ENCODE data around the gene MAP4K4.

The MAP4K4 gene

DNA sequence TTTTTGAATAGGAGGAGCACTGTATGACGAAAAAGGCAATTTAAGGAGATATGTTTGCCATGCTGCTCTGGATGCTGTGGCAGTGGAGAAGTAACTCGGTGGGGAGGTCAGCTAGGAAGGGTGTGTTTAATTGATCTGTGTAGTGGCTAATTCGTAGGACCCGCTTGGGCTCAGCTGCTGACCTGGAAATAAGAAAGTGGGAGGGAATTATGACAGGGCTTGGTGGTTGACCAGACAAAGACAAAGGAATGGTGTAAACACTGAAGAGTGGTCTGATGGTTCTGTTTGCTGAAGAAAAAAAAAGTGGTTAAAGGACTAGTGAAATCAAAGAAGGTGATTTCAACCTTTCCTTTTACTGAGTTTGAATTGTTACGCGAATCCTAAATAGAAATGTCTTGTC lies 146.0 kb downstream of the MAP4K4 start:
- ATAC-seq (replicated peaks; ENCODE audit: extremely low read depth, poor library complexity, severe bottlenecking) (no peak), DNase-seq (ENCODE audit: low spot score in 2 of 2) (no peak)
- H3K4me1 Mint-ChIP-seq, result peaks cover 34% of the 10 kb centered on the region
- no peaks in the 10 kb centered on the region for H3K9me3 Mint-ChIP-seq
- no peaks in the 10 kb centered on the region for H3K27me3 Mint-ChIP-seq
- H3K4me3 Mint-ChIP-seq, result no peak overlapping the region
- peaks cover 61% of the 10 kb centered on the region for H3K36me3 Mint-ChIP-seq (ENCODE audit: insufficient read depth)
- H3K27ac Mint-ChIP-seq (ENCODE audit: low read depth), result peak overlapping the region; percentile 12

DNA sequence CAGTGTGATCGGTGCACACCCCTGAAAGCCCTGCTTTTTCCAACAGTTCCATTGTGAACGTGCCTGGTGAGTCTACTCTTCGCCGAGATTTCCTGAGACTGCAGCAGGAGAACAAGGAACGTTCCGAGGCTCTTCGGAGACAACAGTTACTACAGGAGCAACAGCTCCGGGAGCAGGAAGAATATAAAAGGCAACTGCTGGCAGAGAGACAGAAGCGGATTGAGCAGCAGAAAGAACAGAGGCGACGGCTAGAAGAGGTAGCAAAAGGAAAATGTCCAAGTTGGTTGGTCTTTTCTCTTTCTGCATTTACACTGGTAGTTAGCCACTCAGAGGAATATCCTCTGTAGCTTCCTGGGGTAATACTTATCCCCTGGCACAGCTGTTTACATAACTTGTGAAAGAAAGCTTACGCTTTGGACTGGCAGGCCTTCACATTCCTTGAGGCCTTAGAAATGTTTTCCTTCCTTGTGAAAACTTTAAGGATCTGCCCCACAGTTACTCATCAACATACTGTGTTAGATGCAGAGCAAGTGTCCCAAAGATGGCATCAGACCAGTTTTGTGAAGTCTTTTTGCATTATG lies 146.6 kb downstream of the MAP4K4 start:
- Mint-ChIP-seq H3K36me3 (ENCODE audit: insufficient read depth) (peaks cover 65% of the 10 kb centered on the region), H3K27ac (ENCODE audit: low read depth) (peak overlapping the region; percentile 12), H3K4me3 (no peak overlapping the region), H3K4me1 (peaks cover 39% of the 10 kb centered on the region), H3K27me3 (no peaks in the 10 kb centered on the region), H3K9me3 (no peaks in the 10 kb centered on the region)
- ATAC-seq (replicated peaks; ENCODE audit: extremely low read depth, poor library complexity, severe bottlenecking), result no peak
- no peak for DNase-seq (ENCODE audit: low spot score in 2 of 2)

DNA sequence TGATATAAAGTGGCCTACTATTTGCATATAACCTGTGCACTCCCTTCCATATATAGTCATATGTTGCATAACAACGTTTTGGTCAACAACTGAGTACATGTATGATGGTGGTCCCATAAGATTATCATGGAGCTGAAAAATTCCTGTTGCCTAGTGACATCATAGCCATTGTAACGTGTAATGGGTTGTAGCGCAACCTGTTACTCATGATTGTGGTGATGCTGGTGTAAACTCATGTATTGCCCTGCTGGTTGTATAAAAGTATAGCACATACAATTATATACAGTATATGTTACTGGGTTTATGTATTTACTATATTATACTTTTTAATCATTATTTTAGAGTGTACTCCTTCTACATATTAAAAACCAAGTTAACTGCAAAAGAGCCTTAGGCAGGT lies 149.5 kb downstream of the MAP4K4 start:
- Mint-ChIP-seq H3K27ac (ENCODE audit: low read depth) (no peak overlapping the region), H3K36me3 (ENCODE audit: insufficient read depth) (peaks cover 54% of the 10 kb centered on the region), H3K9me3 (no peaks in the 10 kb centered on the region), H3K27me3 (no peaks in the 10 kb centered on the region), H3K4me3 (no peak overlapping the region), H3K4me1 (peaks cover 39% of the 10 kb centered on the region)
- ATAC-seq (replicated peaks; ENCODE audit: extremely low read depth, poor library complexity, severe bottlenecking) (no peak), DNase-seq (ENCODE audit: low spot score in 2 of 2) (no peak)

DNA sequence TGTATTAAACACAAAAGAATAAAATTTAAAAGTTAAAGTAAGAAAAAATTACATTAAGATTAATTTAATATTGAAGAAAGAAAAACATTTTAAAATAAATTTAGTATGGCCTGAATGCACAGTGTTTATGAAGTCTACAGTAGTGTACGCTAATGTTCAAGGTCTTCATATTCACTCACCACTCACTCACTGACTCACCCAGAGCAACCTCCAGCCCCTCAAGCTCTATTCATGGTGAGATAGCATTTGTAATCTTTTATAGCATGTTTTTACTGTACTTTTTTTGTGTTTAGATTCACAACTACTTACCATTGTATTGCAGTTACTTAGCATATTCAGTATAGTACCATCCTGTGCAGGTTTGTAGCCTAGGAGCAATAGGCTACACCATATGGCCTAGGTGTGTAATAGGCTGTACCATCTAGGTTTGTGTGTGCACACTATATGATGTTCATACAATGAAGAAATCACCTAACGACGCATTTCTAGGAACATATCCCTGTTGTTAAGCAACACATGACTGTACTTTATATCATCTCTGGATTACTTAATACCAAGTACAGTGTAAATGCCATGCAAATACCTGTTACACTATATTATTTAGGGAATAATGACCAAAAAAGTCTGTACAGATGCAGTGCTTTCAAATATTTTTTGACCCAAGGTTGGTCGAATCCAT lies 150.3 kb downstream of the MAP4K4 start:
- ATAC-seq (replicated peaks; ENCODE audit: extremely low read depth, poor library complexity, severe bottlenecking) (no peak), DNase-seq (ENCODE audit: low spot score in 2 of 2) (no peak)
- Mint-ChIP-seq H3K4me3 (no peak overlapping the region), H3K27me3 (no peaks in the 10 kb centered on the region), H3K9me3 (no peaks in the 10 kb centered on the region), H3K27ac (ENCODE audit: low read depth) (no peak overlapping the region), H3K36me3 (ENCODE audit: insufficient read depth) (peaks cover 49% of the 10 kb centered on the region), H3K4me1 (peaks cover 32% of the 10 kb centered on the region)

DNA sequence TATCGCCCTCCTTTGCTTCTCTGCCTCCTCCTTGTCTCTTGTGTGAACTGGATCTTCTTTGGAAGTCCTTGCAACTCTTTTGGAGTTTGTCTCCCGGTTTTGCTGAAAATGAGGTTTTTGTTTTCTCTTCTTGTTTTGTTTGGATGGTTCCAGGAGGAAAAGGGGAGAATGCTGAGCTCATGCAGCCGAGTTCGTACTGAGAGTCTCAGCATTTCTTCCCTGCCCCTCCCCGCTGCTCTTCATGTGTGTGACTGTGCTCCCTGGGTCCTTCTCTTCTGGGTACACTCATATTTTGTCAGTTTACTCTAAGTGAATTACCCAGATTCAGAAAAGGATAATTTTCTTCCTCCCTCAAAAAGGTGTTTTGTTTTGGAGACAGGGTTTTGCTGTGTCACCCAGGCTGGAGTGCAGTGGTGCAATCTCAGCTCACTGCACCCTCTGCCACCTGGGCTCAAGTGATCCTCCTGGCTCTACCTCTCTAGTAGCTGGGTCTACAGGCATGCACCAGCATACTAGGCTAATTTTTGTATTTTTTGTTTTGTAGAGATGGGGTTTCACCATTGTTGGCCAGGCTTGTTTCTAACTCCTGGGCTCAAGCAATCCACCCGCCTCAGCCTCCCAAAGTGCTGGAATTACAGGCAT lies 151.4 kb downstream of the MAP4K4 start:
- DNase-seq (ENCODE audit: low spot score in 2 of 2) (no peak), ATAC-seq (replicated peaks; ENCODE audit: extremely low read depth, poor library complexity, severe bottlenecking) (no peak)
- H3K27me3 Mint-ChIP-seq, result no peaks in the 10 kb centered on the region
- peaks cover 51% of the 10 kb centered on the region for H3K36me3 Mint-ChIP-seq (ENCODE audit: insufficient read depth)
- H3K27ac Mint-ChIP-seq (ENCODE audit: low read depth), result peak overlapping the region; percentile 13
- no peak overlapping the region for H3K4me3 Mint-ChIP-seq
- peaks cover 25% of the 10 kb centered on the region for H3K4me1 Mint-ChIP-seq
- no peaks in the 10 kb centered on the region for H3K9me3 Mint-ChIP-seq

DNA sequence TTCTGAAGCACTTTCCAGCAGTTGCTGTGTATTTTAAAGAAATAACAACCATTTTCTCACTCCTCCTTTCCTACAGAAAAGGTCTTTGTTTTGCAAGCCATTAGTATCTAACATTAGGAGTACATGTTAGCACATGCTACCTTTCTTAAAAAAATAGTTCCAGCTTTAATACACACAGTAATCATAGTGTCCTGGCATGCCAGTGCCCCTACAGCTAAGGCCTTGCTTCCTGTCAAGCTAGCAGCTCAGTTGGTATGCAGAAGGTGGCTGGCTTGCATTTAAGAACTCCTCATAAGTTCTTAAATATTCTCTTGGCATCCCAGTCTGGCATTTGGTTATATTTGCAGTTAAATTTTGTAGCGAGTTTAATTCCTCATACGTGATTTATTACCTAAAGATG lies 152.9 kb downstream of the MAP4K4 start:
- H3K4me3 Mint-ChIP-seq, result no peak overlapping the region
- no peak overlapping the region for H3K27ac Mint-ChIP-seq (ENCODE audit: low read depth)
- H3K4me1 Mint-ChIP-seq, result peaks cover 30% of the 10 kb centered on the region
- no peaks in the 10 kb centered on the region for H3K9me3 Mint-ChIP-seq
- DNase-seq (ENCODE audit: low spot score in 2 of 2), result no peak
- ATAC-seq (replicated peaks; ENCODE audit: extremely low read depth, poor library complexity, severe bottlenecking), result no peak
- H3K36me3 Mint-ChIP-seq (ENCODE audit: insufficient read depth), result peaks cover 44% of the 10 kb centered on the region
- no peaks in the 10 kb centered on the region for H3K27me3 Mint-ChIP-seq

DNA sequence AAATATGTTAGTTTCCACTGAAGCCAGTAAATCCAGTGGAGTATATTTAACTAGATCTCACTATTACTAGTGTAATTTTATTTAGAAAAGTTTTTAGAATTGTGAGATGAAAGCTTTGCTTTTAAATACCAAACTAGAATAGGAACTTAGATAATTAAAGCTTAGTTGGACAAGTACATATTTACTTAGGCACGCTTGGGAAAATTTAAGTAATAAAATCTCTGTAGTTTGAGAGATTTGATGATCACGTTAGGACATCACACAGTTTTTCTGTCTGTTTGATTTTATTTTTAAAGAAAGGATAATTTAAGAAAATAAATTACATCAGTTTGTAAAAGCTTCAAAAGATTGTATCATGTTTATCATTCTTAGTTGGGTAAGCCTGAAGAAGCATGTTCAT lies 153.5 kb downstream of the MAP4K4 start:
- H3K9me3 Mint-ChIP-seq, result no peaks in the 10 kb centered on the region
- peaks cover 49% of the 10 kb centered on the region for H3K36me3 Mint-ChIP-seq (ENCODE audit: insufficient read depth)
- no peak overlapping the region for H3K4me3 Mint-ChIP-seq
- DNase-seq (ENCODE audit: low spot score in 2 of 2) (no peak), ATAC-seq (replicated peaks; ENCODE audit: extremely low read depth, poor library complexity, severe bottlenecking) (no peak)
- no peaks in the 10 kb centered on the region for H3K27me3 Mint-ChIP-seq
- H3K4me1 Mint-ChIP-seq, result peaks cover 30% of the 10 kb centered on the region
- no peak overlapping the region for H3K27ac Mint-ChIP-seq (ENCODE audit: low read depth)

DNA sequence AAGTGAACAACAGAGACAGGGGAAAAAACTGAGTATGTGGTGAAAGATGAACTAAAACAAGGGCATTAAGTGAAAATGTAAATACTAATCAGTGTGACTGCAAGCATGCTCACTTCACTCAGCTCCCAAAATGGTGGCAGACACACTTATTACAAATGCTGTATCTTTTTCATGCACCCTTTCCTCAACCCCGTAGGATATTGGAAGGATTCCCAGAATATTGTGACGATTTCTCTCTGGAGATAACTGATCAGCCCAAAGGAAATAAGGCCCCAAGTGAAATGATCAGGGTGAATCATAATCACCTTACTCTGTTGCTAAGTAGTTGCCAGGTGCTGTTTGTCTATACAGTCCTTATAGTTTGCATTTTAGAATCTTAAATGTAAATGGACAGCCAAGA lies 155.3 kb downstream of the MAP4K4 start:
- no peak for ATAC-seq (replicated peaks; ENCODE audit: extremely low read depth, poor library complexity, severe bottlenecking)
- H3K4me3 Mint-ChIP-seq, result no peak overlapping the region
- no peaks in the 10 kb centered on the region for H3K27me3 Mint-ChIP-seq
- H3K27ac Mint-ChIP-seq (ENCODE audit: low read depth), result no peak overlapping the region
- H3K4me1 Mint-ChIP-seq, result peaks cover 25% of the 10 kb centered on the region
- H3K36me3 Mint-ChIP-seq (ENCODE audit: insufficient read depth), result peaks cover 46% of the 10 kb centered on the region
- H3K9me3 Mint-ChIP-seq, result no peaks in the 10 kb centered on the region
- DNase-seq (ENCODE audit: low spot score in 2 of 2), result no peak

DNA sequence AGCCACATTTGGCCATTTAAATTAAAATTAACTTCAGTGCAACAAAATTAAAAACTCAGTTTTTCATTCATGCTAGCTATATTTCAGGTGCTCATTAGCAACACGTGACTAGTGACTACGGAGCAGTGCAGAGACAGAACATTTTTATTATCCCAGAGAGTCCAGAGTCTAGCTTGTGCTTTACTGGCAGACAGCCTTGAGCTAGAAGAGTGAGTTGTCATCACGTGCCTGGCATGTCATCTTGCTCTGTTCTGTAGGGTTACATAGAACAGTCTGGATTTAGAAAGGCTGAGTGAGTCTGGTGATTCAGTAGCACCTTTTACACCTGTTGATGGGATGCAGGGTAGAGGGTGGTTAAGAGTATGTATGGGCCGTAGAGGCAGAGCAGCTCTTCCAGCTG lies 157.4 kb downstream of the MAP4K4 start:
- H3K36me3 Mint-ChIP-seq (ENCODE audit: insufficient read depth), result peaks cover 42% of the 10 kb centered on the region
- peaks cover 21% of the 10 kb centered on the region for H3K4me1 Mint-ChIP-seq
- ATAC-seq (replicated peaks; ENCODE audit: extremely low read depth, poor library complexity, severe bottlenecking) (no peak), DNase-seq (ENCODE audit: low spot score in 2 of 2) (no peak)
- no peaks in the 10 kb centered on the region for H3K27me3 Mint-ChIP-seq
- peak overlapping the region; percentile 52 for H3K27ac Mint-ChIP-seq (ENCODE audit: low read depth)
- H3K4me3 Mint-ChIP-seq, result no peak overlapping the region
- H3K9me3 Mint-ChIP-seq, result no peaks in the 10 kb centered on the region

DNA sequence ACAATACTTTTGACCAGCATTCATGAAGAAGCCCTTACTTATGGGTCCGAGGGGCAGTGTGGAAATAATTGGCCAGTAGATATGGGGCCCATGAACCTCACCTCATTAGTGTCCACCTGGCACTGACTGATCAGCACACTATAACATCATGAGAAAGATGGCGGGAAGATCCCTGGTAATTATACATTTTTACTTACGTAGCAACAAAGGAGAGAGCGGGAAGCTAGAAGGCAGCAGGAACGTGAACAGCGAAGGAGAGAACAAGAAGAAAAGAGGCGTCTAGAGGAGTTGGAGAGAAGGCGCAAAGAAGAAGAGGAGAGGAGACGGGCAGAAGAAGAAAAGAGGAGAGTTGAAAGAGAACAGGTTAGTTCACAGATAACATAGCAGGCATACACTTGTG lies 158.3 kb downstream of the MAP4K4 start:
- no peaks in the 10 kb centered on the region for H3K9me3 Mint-ChIP-seq
- H3K36me3 Mint-ChIP-seq (ENCODE audit: insufficient read depth), result peaks cover 45% of the 10 kb centered on the region
- H3K27me3 Mint-ChIP-seq, result no peaks in the 10 kb centered on the region
- H3K4me1 Mint-ChIP-seq, result peaks cover 21% of the 10 kb centered on the region
- no peak for ATAC-seq (replicated peaks; ENCODE audit: extremely low read depth, poor library complexity, severe bottlenecking)
- no peak overlapping the region for H3K4me3 Mint-ChIP-seq
- peak overlapping the region; percentile 52 for H3K27ac Mint-ChIP-seq (ENCODE audit: low read depth)
- no peak for DNase-seq (ENCODE audit: low spot score in 2 of 2)

DNA sequence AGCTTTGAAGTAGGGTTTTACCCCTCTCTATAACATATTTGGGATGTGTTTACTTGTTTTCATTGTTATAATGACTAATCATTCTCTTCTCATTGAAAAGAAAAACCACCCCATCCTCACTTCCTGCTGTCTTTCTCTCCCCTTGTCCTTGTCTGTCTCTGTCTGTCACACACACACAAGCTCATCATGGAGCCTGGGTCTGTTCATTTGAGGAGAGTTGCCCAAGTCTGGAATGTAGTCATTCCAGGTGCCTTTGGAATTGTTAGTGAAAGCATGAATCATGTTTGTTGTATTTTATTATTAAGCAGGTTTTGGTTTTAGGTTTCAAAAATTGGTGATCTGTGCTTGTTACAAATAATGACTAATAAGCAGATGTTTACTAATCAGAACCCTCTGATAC lies 160.7 kb downstream of the MAP4K4 start:
- DNase-seq (ENCODE audit: low spot score in 2 of 2) (no peak), ATAC-seq (replicated peaks; ENCODE audit: extremely low read depth, poor library complexity, severe bottlenecking) (no peak)
- Mint-ChIP-seq H3K27me3 (no peaks in the 10 kb centered on the region), H3K36me3 (ENCODE audit: insufficient read depth) (peaks cover 54% of the 10 kb centered on the region), H3K4me1 (peaks cover 14% of the 10 kb centered on the region), H3K9me3 (no peaks in the 10 kb centered on the region), H3K4me3 (no peak overlapping the region), H3K27ac (ENCODE audit: low read depth) (no peak overlapping the region)

DNA sequence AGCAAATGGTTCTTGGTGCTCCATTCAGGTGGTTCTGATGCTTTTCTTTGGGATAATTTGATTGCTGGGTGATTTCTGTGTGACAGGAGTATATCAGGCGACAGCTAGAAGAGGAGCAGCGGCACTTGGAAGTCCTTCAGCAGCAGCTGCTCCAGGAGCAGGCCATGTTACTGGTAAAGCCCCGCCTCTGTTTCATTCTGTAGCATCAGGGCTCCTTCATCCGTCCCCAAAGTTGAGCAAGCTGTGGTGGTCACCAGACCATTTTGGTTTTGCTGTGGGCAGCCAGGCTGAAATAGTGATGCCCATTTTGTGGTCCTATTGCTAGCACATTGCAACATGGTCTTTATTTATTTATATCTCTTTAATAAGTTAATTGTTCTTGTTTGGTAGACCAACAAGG lies 161.4 kb downstream of the MAP4K4 start:
- Mint-ChIP-seq H3K9me3 (no peaks in the 10 kb centered on the region), H3K4me1 (peaks cover 14% of the 10 kb centered on the region), H3K27ac (ENCODE audit: low read depth) (no peak overlapping the region), H3K27me3 (no peaks in the 10 kb centered on the region), H3K36me3 (ENCODE audit: insufficient read depth) (peaks cover 57% of the 10 kb centered on the region), H3K4me3 (no peak overlapping the region)
- no peak for DNase-seq (ENCODE audit: low spot score in 2 of 2)
- ATAC-seq (replicated peaks; ENCODE audit: extremely low read depth, poor library complexity, severe bottlenecking), result no peak

DNA sequence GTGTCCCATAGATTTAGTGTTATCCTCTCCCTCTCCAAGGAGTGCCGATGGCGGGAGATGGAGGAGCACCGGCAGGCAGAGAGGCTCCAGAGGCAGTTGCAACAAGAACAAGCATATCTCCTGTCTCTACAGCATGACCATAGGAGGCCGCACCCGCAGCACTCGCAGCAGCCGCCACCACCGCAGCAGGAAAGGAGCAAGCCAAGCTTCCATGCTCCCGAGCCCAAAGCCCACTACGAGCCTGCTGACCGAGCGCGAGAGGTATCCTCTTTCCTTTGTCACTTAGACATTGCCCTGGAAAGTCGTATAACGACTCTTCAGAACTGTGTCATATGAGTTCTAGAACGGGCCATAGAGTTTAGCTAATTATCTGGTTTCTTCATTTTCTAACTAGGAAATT lies 162.1 kb downstream of the MAP4K4 start:
- H3K36me3 Mint-ChIP-seq (ENCODE audit: insufficient read depth), result peaks cover 56% of the 10 kb centered on the region
- peak overlapping the region; percentile 10 for H3K27ac Mint-ChIP-seq (ENCODE audit: low read depth)
- ATAC-seq (replicated peaks; ENCODE audit: extremely low read depth, poor library complexity, severe bottlenecking), result no peak

More for the DNA sequence above, 162.1 kb downstream of the MAP4K4 start:
- DNase-seq (ENCODE audit: low spot score in 2 of 2), result no peak
- H3K9me3 Mint-ChIP-seq, result no peaks in the 10 kb centered on the region
- H3K4me3 Mint-ChIP-seq, result no peak overlapping the region
- peaks cover 9% of the 10 kb centered on the region for H3K4me1 Mint-ChIP-seq
- H3K27me3 Mint-ChIP-seq, result no peaks in the 10 kb centered on the region
